ENCODE data around the gene CIAPIN1.

Gene CIAPIN1

DNA sequence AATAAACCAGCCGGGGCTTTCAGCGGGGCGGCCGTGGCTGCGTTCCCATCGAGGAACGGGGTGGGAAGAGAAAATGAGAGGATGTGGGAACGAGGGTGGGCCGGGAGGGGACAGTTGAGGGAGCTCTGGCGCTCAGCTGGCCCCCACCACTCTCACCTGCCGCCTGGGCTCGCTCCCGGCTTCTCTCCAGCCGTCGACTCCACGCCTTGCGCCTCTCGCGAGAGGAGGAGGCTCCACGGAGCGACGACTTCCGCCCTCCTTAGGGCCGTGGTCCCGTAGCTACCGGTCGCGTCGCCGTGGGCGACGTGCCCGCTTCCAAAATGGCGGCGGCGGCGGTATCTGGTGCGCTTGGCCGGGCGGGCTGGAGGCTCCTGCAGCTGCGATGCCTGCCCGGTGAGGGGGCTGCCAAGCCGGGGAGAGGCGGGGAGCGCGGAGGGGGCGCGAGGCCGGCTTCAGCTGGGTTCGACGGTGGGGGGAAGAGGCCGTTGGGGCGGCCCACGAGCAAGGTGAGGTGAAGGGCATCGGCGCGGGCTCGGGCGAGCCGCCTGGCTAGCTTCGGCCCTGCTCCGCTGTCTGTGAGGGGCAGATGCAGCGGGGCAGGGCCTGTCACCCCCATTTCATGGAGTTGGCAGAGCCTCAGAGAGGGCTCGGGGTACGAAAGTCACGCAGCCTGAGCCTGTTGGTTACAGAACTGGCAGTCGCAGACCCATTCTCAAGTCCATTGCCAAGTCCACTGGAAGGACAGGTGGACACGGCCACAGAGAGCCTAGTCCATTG, at the start of gene CIAPIN1, which contains the start of gene COQ9:
Gene CIAPIN1 (minus strand): TSS at position 200 of the 777 bp plus-strand sequence. CDS start 6,457 bp downstream, outside the sequence.
Gene COQ9 (plus strand): TSS at position 294 of the 777 bp plus-strand sequence. CDS start 27 bp downstream, at position 321.
- no peaks in the 10 kb centered on the region for H3K27me3 ChIP-seq (ENCODE audit: low read length)
- peak within 1 kb of the TSS; percentile 95 for H3K4me2 ChIP-seq (ENCODE audit: low read depth, low read length, poor library complexity, severe bottlenecking)
- no peaks in the 10 kb centered on the region for H3K36me3 ChIP-seq (ENCODE audit: low read length)
- H2AFZ ChIP-seq (ENCODE audit: low read depth, low read length, severe bottlenecking), result peak within 1 kb of the TSS; percentile 82
- peak within 1 kb of the TSS; percentile 98 for H3K9ac ChIP-seq (ENCODE audit: low read length)
- no peaks in the 10 kb centered on the region for H3K9me3 ChIP-seq (ENCODE audit: insufficient read depth, low read length)
- no peaks in the 10 kb centered on the region for H4K20me1 ChIP-seq (ENCODE audit: low read depth, low read length)
- H3K27ac ChIP-seq (ENCODE audit: low read depth, low read length), result peak within 1 kb of the TSS; percentile 50
- H3F3A ChIP-seq (ENCODE audit: insufficient read depth), result 0 out of 2 replicates have a peak, but pooled peaks cover 6% of the 10 kb centered on the region
- no peak for TF ChIP-seq EZH2phosphoT487 (conservative IDR thresholded peaks at IDR 0.05; ENCODE audit: low read length)
- TF ChIP-seq, protein P1, sequence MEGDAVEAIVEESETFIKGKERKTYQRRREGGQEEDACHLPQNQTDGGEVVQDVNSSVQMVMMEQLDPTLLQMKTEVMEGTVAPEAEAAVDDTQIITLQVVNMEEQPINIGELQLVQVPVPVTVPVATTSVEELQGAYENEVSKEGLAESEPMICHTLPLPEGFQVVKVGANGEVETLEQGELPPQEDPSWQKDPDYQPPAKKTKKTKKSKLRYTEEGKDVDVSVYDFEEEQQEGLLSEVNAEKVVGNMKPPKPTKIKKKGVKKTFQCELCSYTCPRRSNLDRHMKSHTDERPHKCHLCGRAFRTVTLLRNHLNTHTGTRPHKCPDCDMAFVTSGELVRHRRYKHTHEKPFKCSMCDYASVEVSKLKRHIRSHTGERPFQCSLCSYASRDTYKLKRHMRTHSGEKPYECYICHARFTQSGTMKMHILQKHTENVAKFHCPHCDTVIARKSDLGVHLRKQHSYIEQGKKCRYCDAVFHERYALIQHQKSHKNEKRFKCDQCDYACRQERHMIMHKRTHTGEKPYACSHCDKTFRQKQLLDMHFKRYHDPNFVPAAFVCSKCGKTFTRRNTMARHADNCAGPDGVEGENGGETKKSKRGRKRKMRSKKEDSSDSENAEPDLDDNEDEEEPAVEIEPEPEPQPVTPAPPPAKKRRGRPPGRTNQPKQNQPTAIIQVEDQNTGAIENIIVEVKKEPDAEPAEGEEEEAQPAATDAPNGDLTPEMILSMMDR (IDR thresholded peaks at IDR 0.05; ENCODE audit: insufficient read depth, low read length, poor library complexity, severe bottlenecking), result no peak
- peak within 1 kb of the TSS; percentile 92 for H3K4me3 ChIP-seq (ENCODE audit: insufficient read depth, low read length, poor library complexity, severe bottlenecking)
- H3K79me2 ChIP-seq (ENCODE audit: insufficient read depth, low read length), result peaks cover 46% of the 10 kb centered on the region
- H3K9me2 ChIP-seq (replicated peaks; ENCODE audit: insufficient read depth, low read length), result no peaks in the 10 kb centered on the region

DNA sequence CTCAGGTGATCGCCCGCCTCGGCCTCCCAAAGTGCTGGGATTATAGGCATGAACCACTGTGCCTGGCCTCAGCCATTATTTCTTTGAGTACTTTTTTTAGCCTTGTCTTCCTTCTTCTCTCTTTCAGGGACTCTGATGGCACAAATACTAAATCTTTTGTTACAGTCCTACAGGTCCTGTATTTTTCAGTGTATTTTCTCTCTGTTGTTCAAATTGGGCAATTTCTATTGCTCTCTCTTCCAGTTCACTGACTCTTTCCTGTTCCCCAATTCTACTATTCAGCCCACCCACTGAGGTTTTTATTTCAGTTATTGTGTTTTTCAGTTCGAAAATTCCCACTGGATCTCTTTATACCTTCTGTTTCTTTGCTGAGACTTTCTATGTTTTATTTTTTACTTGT, 46.6 kb upstream of the CIAPIN1 start:
- no peaks in the 10 kb centered on the region for H3K36me3 ChIP-seq (ENCODE audit: low read length)
- H3K27ac ChIP-seq (ENCODE audit: low read depth, low read length), result no peak overlapping the region
- H3K9ac ChIP-seq (ENCODE audit: low read length), result no peak overlapping the region
- no peak overlapping the region for H3K4me2 ChIP-seq (ENCODE audit: low read depth, low read length, poor library complexity, severe bottlenecking)
- no peak overlapping the region for H3K4me3 ChIP-seq (ENCODE audit: insufficient read depth, low read length, poor library complexity, severe bottlenecking)
- TF ChIP-seq, protein P1 (IDR thresholded peaks at IDR 0.05; ENCODE audit: insufficient read depth, low read length, poor library complexity, severe bottlenecking), result no peak
- TF ChIP-seq EZH2phosphoT487 (conservative IDR thresholded peaks at IDR 0.05; ENCODE audit: low read length), result no peak
- H2AFZ ChIP-seq (ENCODE audit: low read depth, low read length, severe bottlenecking), result no peak overlapping the region
- no peaks in the 10 kb centered on the region for H3K79me2 ChIP-seq (ENCODE audit: insufficient read depth, low read length)
- H3K27me3 ChIP-seq (ENCODE audit: low read length), result no peaks in the 10 kb centered on the region
- no peaks in the 10 kb centered on the region for H3K9me2 ChIP-seq (replicated peaks; ENCODE audit: insufficient read depth, low read length)
- H4K20me1 ChIP-seq (ENCODE audit: low read depth, low read length), result no peaks in the 10 kb centered on the region
- no peaks in the 10 kb centered on the region for H3F3A ChIP-seq (ENCODE audit: insufficient read depth)
- no peaks in the 10 kb centered on the region for H3K9me3 ChIP-seq (ENCODE audit: insufficient read depth, low read length)

DNA sequence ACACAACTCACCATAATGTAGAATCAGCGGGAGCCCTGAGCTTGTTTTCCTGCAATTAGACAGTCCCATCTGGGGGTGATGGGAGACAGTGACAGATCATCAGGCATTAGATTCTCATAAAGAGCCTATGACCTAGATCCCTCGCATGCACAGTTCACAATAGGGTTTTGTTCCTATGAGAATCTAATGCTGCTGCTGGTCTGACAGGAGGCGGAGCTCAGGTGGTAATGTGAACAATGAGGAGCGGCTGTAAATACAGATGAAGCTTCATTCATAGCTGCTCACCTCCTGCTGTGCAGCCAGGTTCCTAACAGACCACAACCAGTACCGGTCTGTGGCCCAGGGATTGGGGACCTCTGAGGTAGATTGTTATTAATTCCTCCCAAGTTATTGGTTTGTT, 42.0 kb upstream of the CIAPIN1 start:
- no peak overlapping the region for H3K4me2 ChIP-seq (ENCODE audit: low read depth, low read length, poor library complexity, severe bottlenecking)
- H3K9ac ChIP-seq (ENCODE audit: low read length), result no peak overlapping the region
- H3K4me3 ChIP-seq (ENCODE audit: insufficient read depth, low read length, poor library complexity, severe bottlenecking), result no peak overlapping the region
- no peaks in the 10 kb centered on the region for H3F3A ChIP-seq (ENCODE audit: insufficient read depth)
- H2AFZ ChIP-seq (ENCODE audit: low read depth, low read length, severe bottlenecking), result no peak overlapping the region
- H3K9me2 ChIP-seq (replicated peaks; ENCODE audit: insufficient read depth, low read length), result no peaks in the 10 kb centered on the region
- H4K20me1 ChIP-seq (ENCODE audit: low read depth, low read length), result no peaks in the 10 kb centered on the region
- no peaks in the 10 kb centered on the region for H3K79me2 ChIP-seq (ENCODE audit: insufficient read depth, low read length)
- no peak overlapping the region for H3K27ac ChIP-seq (ENCODE audit: low read depth, low read length)
- no peaks in the 10 kb centered on the region for H3K27me3 ChIP-seq (ENCODE audit: low read length)
- no peaks in the 10 kb centered on the region for H3K9me3 ChIP-seq (ENCODE audit: insufficient read depth, low read length)
- TF ChIP-seq, protein P1 (IDR thresholded peaks at IDR 0.05; ENCODE audit: insufficient read depth, low read length, poor library complexity, severe bottlenecking), result no peak
- TF ChIP-seq EZH2phosphoT487 (conservative IDR thresholded peaks at IDR 0.05; ENCODE audit: low read length), result no peak
- H3K36me3 ChIP-seq (ENCODE audit: low read length), result no peaks in the 10 kb centered on the region
